GM19395 (cell line): ENCODE measurements around the gene PEX5L.
A peak's percentile ranks its signal among the peaks of the same experiment; 100 is the strongest.
"Not testable (repeated sequence)": the region's sequence is repeated elsewhere in the genome, so short reads cannot be mapped to it uniquely, and the experiment has no call there.

ENCODE experiments used
- ATAC-seq: cut with Tn5 transposase; IDR thresholded peaks from one replicate; pipeline ENCODE4 v1.9.1; 2021; ENCODE audit warnings: mild to moderate bottlenecking, moderate library complexity; ENCODE audit not compliant: unreplicated experiment

PEX5L gene

GRCh38 chr3:180011927-180012326 lies 24.8 kb downstream of the PEX5L start:
- no peak for ATAC-seq

GRCh38 chr3:180008318-180008717 lies 28.4 kb downstream of the PEX5L start:
- ATAC-seq: not testable (repeated sequence)

GRCh38 chr3:180004542-180004941 lies 32.2 kb downstream of the PEX5L start:
- ATAC-seq: no peak

- no peak for ATAC-seq
Observed at GRCh38 chr3:180002006-180002405, 34.7 kb downstream of the PEX5L start.

GRCh38 chr3:180000500-180000899 lies 36.2 kb downstream of the PEX5L start:
- ATAC-seq: no peak

- ATAC-seq: no peak
Observed at GRCh38 chr3:179995406-179995805, 41.3 kb downstream of the PEX5L start.

- ATAC-seq: no peak
Observed at GRCh38 chr3:179991883-179992282, 44.9 kb downstream of the PEX5L start.

GRCh38 chr3:179991104-179991503 lies 45.6 kb downstream of the PEX5L start:
- no peak for ATAC-seq

- ATAC-seq: no peak
Observed at GRCh38 chr3:179981646-179982045, 55.1 kb downstream of the PEX5L start.

- no peak for ATAC-seq
Observed at GRCh38 chr3:179977356-179977755, 59.4 kb downstream of the PEX5L start.

GRCh38 chr3:179973931-179974361 lies 62.8 kb downstream of the PEX5L start:
- no peak for ATAC-seq

GRCh38 chr3:179972881-179973423 lies 63.8 kb downstream of the PEX5L start:
- ATAC-seq: no peak

- no peak for ATAC-seq
Observed at GRCh38 chr3:179971280-179971679, 65.5 kb downstream of the PEX5L start.

- ATAC-seq: no peak
Observed at GRCh38 chr3:179970746-179971145, 66.0 kb downstream of the PEX5L start.

- ATAC-seq: no peak
Observed at GRCh38 chr3:179969525-179969924, 67.2 kb downstream of the PEX5L start.

- peak; percentile 88 for ATAC-seq
Observed at GRCh38 chr3:179967622-179968021, 69.1 kb downstream of the PEX5L start.

- no peak for ATAC-seq
Observed at GRCh38 chr3:179964890-179965289, 71.8 kb downstream of the PEX5L start.

GRCh38 chr3:179962629-179963387 lies 73.9 kb downstream of the PEX5L start:
- ATAC-seq: no peak

GRCh38 chr3:179961703-179962078 lies 75.0 kb downstream of the PEX5L start:
- ATAC-seq: peak; percentile 72

GRCh38 chr3:179961071-179961702 lies 75.5 kb downstream of the PEX5L start:
- ATAC-seq: peak; percentile 27

- no peak for ATAC-seq
Observed at GRCh38 chr3:179958759-179959158, 78.0 kb downstream of the PEX5L start.

GRCh38 chr3:179958143-179958542 lies 78.6 kb downstream of the PEX5L start:
- no peak for ATAC-seq
